ENCODE data around the gene ARAF.
"Not testable (repeated sequence)": the region's sequence is repeated elsewhere in the genome, so short reads cannot be mapped to it uniquely, and the experiment has no call there.

The ARAF gene

GRCh38 chrX:47560934-47561658 lies at the start of gene ARAF:
Gene ARAF (plus strand): TSS chrX:47561205. CDS start chrX:47562968, 1,763 bp downstream.
- Histone ChIP-seq H3K9me3 (ENCODE audit: insufficient read depth, low read length) (no peaks in the 10 kb centered on the region), H3K4me3 (ENCODE audit: low read length) (peak within 1 kb of the TSS; percentile 84), H2AFZ (ENCODE audit: low read depth, low read length) (peak within 1 kb of the TSS; percentile 64; the same call in 1 of the 2 replicates), H3K79me2 (ENCODE audit: low read length) (peaks cover 38% of the 10 kb centered on the region), H3K4me2 (ENCODE audit: low read length) (peak within 1 kb of the TSS; percentile 89), H3K27me3 (ENCODE audit: low read depth, low read length) (no peaks in the 10 kb centered on the region), H4K20me1 (ENCODE audit: insufficient read depth, low read length) (0 out of 2 replicates have a peak, but pooled peaks cover 4% of the 10 kb centered on the region), H3K4me1 (ENCODE audit: low read length) (peaks cover 40% of the 10 kb centered on the region), H3K27ac (ENCODE audit: low read length) (peak within 1 kb of the TSS; percentile 81), H3K36me3 (replicated peaks; ENCODE audit: low read depth, low read length) (peaks cover 21% of the 10 kb centered on the region), H3K9ac (ENCODE audit: low read length) (peak within 1 kb of the TSS; percentile 86)
- TF ChIP-seq EZH2phosphoT487 (IDR thresholded peaks at IDR 0.05; ENCODE audit: low read depth): no peak

DNA sequence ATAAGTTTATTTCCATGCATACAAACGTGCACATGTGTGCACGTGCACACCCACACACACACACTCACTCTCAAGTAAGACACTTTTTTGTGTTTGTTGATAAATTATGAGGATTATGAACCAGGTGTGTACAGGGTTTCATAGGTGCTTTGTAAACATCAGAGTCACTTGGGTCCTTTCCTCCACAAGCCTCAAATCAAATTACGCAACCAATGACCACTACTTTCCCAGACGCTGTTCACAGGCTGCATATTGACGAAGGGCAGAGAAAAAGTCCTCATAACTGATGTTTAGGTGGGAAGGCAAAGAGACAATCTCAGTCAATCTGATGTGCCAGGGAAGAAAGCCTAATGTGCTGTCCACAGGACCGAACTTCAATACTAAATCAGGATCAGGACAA lies 48.6 kb upstream of the ARAF start:
- H3K9ac ChIP-seq (ENCODE audit: low read length): peak overlapping the region; percentile 20; the same call in 1 of the 2 replicates
- peak overlapping the region; percentile 51 for H3K4me3 ChIP-seq (ENCODE audit: low read length)
- H3K9me3 ChIP-seq (ENCODE audit: insufficient read depth, low read length); H3K27me3 ChIP-seq (ENCODE audit: low read depth, low read length); H3K79me2 ChIP-seq (ENCODE audit: low read length); H3K36me3 ChIP-seq (replicated peaks; ENCODE audit: low read depth, low read length); H2AFZ ChIP-seq (ENCODE audit: low read depth, low read length); H4K20me1 ChIP-seq (ENCODE audit: insufficient read depth, low read length): not testable (repeated sequence)
- peak overlapping the region; percentile 55 for H3K4me2 ChIP-seq (ENCODE audit: low read length)
- H3K27ac ChIP-seq (ENCODE audit: low read length): peak overlapping the region; percentile 56
- H3K4me1 ChIP-seq (ENCODE audit: low read length): peaks cover 15% of the 10 kb centered on the region

- H3K36me3 ChIP-seq (replicated peaks; ENCODE audit: low read depth, low read length); H3K9me3 ChIP-seq (ENCODE audit: insufficient read depth, low read length); H4K20me1 ChIP-seq (ENCODE audit: insufficient read depth, low read length); H3K27me3 ChIP-seq (ENCODE audit: low read depth, low read length); H3K79me2 ChIP-seq (ENCODE audit: low read length): not testable (repeated sequence)
- H3K4me3 ChIP-seq (ENCODE audit: low read length): peak overlapping the region; percentile 92
- peak overlapping the region; percentile 28; the same call in 1 of the 2 replicates for H3K27ac ChIP-seq (ENCODE audit: low read length)
- H3K9ac ChIP-seq (ENCODE audit: low read length): peak overlapping the region; percentile 74
- peak overlapping the region; percentile 98 for H2AFZ ChIP-seq (ENCODE audit: low read depth, low read length)
- peak overlapping the region; percentile 100 for H3K4me2 ChIP-seq (ENCODE audit: low read length)
- peaks cover 13% of the 10 kb centered on the region for H3K4me1 ChIP-seq (ENCODE audit: low read length)
Observed at GRCh38 chrX:47513034-47513965, 47.7 kb upstream of the ARAF start.

DNA sequence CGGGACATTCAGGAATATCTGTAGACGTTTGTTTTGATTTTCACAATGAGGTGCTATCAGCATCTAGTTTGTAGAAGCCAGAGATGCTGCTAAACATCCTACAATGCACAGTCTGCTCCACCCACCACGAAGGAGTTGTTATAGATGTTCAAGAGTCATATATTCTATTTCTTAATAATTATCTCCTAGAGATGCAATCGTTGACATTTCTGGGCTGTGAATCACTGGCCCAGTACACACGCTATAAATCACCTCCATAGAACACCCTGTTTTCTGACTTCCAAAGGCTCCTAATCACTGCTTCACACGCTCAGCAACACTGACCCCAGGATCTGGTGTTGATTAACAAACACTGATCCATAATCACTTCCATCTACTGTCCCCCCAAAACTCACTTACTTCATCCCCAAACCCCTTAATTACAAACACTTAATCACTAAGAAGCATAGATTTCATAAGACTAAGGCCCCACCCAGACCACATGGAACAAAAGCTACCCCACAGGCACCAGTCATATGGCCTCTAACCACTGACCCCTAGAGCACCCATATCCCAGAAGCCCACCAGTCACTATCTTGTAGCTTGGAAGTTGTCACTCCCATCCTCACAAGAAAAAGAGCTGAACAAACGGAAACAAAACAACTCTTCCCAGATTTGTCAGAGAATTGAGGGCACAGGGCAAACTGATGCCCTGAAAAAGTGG lies 46.3 kb upstream of the ARAF start:
- no peak overlapping the region for H3K4me2 ChIP-seq (ENCODE audit: low read length)
- no peak overlapping the region for H3K4me3 ChIP-seq (ENCODE audit: low read length)
- H3K9ac ChIP-seq (ENCODE audit: low read length): no peak overlapping the region
- no peak for TF ChIP-seq CTCF (IDR thresholded peaks at IDR 0.05; ENCODE audit: low read depth, low read length)
- TF ChIP-seq EZH2phosphoT487 (IDR thresholded peaks at IDR 0.05; ENCODE audit: low read depth): no peak
- H3K79me2 ChIP-seq (ENCODE audit: low read length): no peaks in the 10 kb centered on the region
- no peak overlapping the region for H3K27ac ChIP-seq (ENCODE audit: low read length)
- no peaks in the 10 kb centered on the region for H3K36me3 ChIP-seq (replicated peaks; ENCODE audit: low read depth, low read length)
- no peaks in the 10 kb centered on the region for H4K20me1 ChIP-seq (ENCODE audit: insufficient read depth, low read length)
- no peaks in the 10 kb centered on the region for H3K9me3 ChIP-seq (ENCODE audit: insufficient read depth, low read length)
- peaks cover 13% of the 10 kb centered on the region for H3K4me1 ChIP-seq (ENCODE audit: low read length)
- H3K27me3 ChIP-seq (ENCODE audit: low read depth, low read length): no peaks in the 10 kb centered on the region
- H2AFZ ChIP-seq (ENCODE audit: low read depth, low read length): no peak overlapping the region

GRCh38 chrX:47515941-47516665 lies 44.9 kb upstream of the ARAF start:
- H3K36me3 ChIP-seq (replicated peaks; ENCODE audit: low read depth, low read length): no peaks in the 10 kb centered on the region
- TF ChIP-seq CTCF (IDR thresholded peaks at IDR 0.05; ENCODE audit: low read depth, low read length) (no peak), EZH2phosphoT487 (IDR thresholded peaks at IDR 0.05; ENCODE audit: low read depth) (no peak)
- H3K27me3 ChIP-seq (ENCODE audit: low read depth, low read length): no peaks in the 10 kb centered on the region
- H2AFZ ChIP-seq (ENCODE audit: low read depth, low read length): no peak overlapping the region
- H3K27ac ChIP-seq (ENCODE audit: low read length): no peak overlapping the region
- no peaks in the 10 kb centered on the region for H3K79me2 ChIP-seq (ENCODE audit: low read length)
- H3K9ac ChIP-seq (ENCODE audit: low read length): no peak overlapping the region
- no peaks in the 10 kb centered on the region for H4K20me1 ChIP-seq (ENCODE audit: insufficient read depth, low read length)
- no peak overlapping the region for H3K4me2 ChIP-seq (ENCODE audit: low read length)
- H3K4me1 ChIP-seq (ENCODE audit: low read length): peaks cover 13% of the 10 kb centered on the region
- H3K4me3 ChIP-seq (ENCODE audit: low read length): no peak overlapping the region
- no peaks in the 10 kb centered on the region for H3K9me3 ChIP-seq (ENCODE audit: insufficient read depth, low read length)
